Posterior vena cava (tissue), 2 donors: Measurements from ENCODE around the gene CCT2. TPM values are rescaled to one million over a fixed set of nuclear protein-coding genes. Genes with fewer than 3 reads are reported as not detected.
"Not testable (repeated sequence)": the region's sequence is repeated elsewhere in the genome, so short reads cannot be mapped to it uniquely, and the experiment has no call there.

ENCODE experiments used
- DNase-seq: peaks from one replicate; pipeline ENCODE4 v3.0.0-alpha.2; 2020; ENCODE audit warnings: low spot score
- intact Hi-C, 2 donors: fragments of 100-400 bp; cut with DNase I; formaldehyde crosslinking; loops; one replicate each; pipeline versions ENCODE4 v1.14.1 to v1.14.2; 2022 to 2023
- total RNA-seq, 2 donors: library from RNA; stranded (reverse); fragmentation: NEBNext Ultra II Directional; extraction: Animal tissue kit (Norgen Biotek cat#: 25700); gene quantifications; one replicate each; pipeline ENCODE4 v1.2.1, GENCODE V29; 2021
- donor health status: DM: yes; HTN: yes; CAD: no.
- donor health status: DM: yes; HTN: yes; CAD: no.

The CCT2 gene
- total RNA-seq, 2 donors from 2014 or later = 94.3 to 144 TPM

DNA sequence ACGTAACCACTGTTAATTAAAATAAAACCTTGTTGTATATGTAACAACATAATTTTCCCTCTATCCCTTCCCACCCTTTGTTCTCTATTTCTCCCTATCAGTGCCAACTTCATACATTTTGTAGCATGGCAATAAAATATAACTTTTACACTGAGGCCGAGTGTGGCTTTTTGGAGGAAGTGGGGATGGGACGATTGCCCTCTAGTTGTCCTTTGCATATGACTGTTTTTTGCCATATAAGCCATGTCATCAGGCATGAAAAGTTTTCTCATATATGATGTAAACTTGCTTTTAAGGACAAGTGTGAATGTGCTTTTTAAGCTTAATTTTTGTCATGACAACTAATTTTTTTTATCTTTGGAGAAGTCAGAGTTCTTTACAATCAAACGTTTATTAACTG, 6.2 kb upstream of the CCT2 start:
- DNase-seq = no peak
- intact Hi-C loops = loop anchor here (5.0 to 10.0 kb wide), 2 partner anchors 194 to 1698 kb away; no protein-coding TSS in a partner anchor

DNA sequence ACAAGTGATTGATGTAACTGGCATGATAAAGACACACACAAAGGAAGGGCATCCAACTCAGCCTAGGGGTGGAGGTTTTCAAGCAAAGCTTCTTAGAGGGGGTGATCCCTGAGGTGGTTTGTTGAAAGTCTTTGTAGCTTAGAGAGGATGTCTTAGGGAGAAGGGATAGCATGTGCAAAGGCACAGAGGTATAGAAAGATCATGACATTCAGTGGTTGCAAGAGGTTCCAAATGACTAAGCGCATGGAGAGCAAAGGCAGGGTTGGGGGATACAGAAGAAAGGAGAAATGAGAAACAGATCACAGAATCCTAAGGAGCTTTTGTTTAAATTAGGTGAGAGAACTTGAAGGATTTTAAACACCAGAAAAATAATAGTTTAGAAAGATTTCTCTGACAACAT, 5.2 kb upstream of the CCT2 start:
- intact Hi-C loops = no loop called here
- no peak for DNase-seq

DNA sequence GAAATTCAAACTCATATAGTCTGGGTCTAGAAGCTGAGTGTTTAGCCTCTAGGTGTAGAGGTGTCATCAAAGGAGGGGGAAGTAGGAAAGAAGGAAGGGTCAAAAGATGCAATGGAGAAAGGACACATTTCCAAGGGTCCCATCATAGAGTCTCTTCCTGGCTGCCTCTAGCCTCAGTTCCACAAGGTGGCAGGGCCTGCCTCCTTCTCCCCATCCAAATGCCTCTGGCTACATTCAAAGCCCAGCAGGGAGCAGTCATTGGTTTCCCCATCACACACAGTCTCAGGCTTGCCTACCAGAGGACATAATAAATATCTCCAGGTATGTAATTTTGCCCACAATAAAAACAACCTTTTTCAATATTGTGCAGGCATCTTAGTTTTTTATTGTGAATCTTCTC, 2.1 kb upstream of the CCT2 start:
- intact Hi-C loops = no loop called here
- no peak for DNase-seq

DNA sequence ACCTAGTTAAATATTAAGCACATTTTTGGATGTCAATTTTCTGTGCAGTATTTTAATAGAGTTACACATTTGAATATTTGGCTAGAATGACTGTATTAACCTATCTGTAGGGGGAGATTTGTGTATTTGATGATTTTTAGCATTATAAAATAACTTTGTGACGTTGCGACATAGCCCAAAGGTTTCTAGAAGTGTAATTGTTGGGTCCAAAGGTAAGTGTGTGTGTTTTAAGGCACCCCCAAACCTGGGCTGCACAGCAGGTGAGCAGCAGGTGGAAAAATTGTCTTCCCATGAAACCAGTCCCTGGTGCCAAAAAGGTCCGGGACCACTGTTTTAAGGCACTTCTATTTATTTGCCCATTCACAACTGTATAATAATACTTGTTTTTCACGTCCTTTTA, 3.3 kb downstream of the CCT2 start:
- intact Hi-C loops = no loop called here
- DNase-seq = no peak

DNA sequence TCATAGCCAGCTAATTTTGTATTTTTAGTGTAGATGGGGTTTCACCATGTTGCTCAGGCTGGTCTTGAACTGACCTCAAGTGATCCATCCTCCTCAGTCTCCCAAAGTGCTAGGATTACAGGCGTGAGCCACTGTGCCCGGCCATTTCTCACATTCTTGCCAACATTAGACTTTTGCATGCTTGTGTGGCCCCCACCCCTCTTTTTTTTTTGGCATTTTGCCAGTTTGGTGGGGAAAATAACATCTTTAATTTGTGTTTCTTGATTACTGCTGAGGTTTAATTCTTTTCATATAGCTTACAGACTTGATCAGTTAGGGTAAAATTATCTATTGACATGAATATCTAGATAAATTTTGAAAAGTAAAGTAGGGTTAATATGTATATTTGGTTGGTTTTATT, 3.8 kb downstream of the CCT2 start:
- DNase-seq = no peak
- intact Hi-C loops = no loop called here

DNA sequence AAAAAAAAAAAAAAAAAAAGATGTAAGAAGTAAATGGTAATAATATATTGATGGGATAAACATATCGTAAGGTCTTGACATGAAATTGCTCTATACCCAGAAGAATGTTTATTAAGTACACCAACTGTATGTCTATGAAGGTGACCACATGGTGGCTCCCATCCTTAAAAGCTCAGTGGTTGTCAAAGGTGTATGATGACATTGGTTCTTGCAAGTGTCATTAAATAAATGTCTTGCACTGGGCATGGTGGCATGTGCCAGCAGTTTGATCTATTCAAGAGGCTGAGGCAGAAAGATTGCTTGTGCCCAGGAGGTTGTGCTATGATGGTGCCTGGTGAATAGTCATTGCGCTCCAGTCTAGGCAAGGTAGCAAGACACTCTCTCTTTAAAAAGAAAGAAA, 10.4 kb downstream of the CCT2 start:
- no peak for DNase-seq
- intact Hi-C loops = no loop called here

DNA sequence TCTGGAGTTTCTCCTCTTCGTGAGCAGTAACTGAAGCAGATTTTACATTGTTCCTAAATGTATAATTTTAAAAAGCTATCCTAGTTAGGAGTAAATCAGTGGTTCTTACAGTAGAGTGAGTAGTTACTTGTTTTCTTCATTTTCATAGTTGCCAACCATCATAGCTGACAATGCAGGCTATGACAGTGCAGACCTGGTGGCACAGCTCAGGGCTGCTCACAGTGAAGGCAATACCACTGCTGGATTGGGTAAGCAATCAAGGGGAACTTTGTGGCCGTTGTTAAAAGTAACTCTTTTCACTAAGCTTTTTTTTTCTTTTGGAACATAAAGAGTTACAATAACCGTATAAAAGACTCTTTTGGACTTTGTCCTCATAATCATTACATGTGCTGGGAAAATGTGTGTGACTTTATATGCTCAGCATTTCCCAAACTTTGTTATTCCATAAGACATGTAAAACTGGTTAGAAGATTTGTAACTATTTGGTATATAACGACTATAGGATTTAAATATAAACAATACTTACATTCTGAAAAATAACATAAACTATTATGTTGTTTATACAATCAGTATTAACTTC, 13.0 kb downstream of the CCT2 start:
- intact Hi-C loops = no loop called here

DNA sequence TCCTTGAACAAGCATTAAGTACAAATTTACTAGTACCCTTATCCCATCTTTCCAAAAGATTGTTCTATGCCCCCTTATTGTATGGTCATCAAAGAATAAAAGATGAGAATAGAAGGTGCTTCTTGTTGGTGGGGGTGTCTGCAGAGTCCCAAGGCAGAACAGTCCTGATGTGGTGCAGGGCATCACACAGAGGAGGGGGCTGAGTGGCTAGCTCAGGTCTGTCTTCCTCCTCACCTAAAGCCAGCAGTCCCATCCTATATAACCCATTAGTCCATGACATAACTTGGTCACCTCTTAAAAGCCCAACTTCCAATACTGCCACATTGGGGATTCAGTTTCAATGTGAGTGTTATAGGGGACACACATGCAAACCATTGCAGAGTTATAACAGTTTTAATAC, 15.5 kb downstream of the CCT2 start:
- intact Hi-C loops = no loop called here
- DNase-seq = no peak

More for the DNA sequence above, 13.0 kb downstream of the CCT2 start:
- no peak for DNase-seq

DNA sequence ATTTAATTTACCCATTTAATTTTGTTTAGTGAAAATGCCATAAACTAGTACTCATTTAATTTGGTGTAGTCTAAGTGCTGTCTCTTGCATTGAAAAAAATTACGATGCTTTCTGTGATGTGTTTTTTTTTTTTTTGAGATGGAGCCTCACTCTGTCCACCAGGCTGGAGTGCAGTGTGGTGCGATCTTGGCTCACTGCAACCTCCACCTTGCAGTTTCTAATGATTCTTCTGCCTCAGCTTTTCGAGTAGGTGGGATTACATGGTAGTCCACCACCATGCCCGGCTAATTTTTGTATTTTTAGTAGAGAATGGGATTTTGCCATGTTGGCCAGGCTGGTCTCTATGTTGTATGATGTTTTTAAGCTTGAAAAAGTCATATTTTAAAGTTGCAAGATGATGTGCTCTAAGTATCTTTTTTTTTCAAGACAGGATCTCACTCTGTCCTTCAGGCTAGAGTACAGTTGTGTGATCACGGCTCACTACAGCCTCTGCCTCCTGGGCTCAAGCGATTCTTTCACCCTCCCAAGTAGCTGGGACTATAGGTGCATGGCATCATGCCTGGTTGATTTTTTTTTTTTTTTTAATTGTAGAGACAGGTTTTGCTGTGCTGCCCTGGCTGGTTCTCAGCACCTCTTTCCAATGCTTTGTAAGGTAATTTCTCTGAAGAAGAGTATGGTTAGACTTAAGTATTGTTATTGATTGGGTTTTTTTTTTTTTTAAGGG, 16.9 kb downstream of the CCT2 start:
- no peak for DNase-seq
- intact Hi-C loops = no loop called here

DNA sequence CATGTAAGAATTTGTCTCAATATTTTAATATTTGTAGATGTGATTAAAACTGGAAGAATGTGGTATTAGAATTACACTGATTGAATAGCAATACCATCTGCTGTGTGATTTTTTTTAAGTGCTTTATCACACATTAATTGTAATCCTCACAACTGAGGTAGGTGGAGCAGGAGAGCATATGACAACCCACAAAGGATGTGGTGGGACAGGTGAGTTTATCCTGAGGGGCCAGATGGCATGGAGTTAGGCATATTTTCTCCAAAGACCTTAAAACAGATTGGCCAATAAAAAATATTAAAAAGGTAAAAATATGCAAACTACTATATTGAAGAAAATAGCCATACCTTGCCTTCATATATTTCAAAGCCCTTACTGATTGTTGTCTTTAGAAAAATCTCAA, 17.7 kb downstream of the CCT2 start:
- no peak for DNase-seq
- intact Hi-C loops = no loop called here

DNA sequence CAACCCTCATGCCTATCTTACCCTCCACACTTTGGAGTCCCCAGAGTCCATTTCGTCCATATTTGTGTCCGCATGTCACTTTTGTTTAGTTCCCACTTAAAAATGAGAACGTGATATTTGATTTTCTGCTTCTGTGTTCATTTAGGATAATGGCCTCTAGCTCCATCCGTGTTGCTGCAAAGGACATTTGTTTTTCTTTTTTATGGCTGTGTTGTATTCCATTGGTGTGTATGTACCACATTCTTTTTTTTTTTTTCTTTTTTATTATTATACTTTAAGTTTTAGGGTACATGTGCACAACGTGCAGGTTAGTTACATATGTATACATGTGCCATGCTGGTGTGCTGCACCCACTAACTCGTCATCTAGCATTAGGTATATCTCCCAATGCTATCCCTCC, 18.3 kb downstream of the CCT2 start:
- DNase-seq, intact Hi-C loops: not testable (repeated sequence)

DNA sequence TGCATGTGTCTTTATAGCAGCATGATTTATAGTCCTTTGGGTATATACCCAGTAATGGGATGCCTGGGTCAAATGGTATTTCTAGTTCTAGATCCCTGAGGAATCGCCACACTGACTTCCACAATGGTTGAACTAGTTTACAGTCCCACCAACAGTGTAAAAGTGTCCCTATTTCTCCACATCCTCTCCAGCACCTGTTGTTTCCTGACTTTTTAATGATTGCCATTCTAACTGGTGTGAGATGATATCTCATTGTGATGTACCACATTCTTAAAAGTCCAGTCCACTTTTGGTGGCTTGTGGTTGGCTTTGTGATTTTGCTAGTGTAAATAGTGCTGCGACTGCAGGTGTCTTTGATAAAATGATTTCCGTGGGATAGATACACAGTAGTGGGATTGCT, 19.0 kb downstream of the CCT2 start:
- intact Hi-C loops, DNase-seq: not testable (repeated sequence)

DNA sequence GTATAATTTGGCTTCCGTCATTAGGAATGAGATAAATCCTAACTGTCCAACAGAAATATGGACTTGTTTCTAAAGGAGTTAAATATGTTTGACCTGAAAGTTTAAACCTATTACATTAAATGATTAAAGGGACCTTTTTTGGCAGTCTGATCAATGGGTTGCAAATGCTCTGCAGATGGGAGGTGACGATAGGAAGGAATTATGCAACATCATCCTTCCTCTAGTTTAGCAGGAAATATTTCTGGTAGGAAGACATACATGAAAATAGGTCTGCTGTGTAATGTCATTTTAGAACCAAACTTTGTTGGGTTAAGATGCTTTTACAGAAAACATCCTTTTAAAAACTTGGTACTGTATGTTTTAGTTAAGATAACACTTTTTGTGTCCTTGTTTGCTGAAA, 22.9 kb downstream of the CCT2 start:
- intact Hi-C loops = no loop called here
- no peak for DNase-seq

DNA sequence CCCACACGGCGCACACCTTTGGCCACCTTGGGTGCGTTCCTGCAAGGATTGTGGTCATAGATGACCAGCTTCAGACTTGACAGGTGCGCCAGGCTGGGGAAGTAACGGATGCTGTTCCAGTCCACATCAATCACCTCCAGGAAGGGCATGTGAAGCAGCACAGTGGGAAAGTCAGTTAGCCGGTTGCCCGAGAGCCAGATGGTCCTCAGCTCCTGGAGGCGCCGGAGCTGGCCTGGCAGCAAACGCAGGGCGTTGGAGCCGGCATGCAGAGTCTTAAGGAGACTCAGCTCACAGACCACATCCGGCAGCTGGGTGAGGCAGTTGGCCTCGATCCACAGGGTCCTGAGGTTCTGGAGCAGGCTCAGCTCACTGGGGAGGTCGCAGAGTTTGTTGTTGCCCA, 24.9 kb downstream of the CCT2 start:
- intact Hi-C loops = no loop called here
- DNase-seq = no peak

DNA sequence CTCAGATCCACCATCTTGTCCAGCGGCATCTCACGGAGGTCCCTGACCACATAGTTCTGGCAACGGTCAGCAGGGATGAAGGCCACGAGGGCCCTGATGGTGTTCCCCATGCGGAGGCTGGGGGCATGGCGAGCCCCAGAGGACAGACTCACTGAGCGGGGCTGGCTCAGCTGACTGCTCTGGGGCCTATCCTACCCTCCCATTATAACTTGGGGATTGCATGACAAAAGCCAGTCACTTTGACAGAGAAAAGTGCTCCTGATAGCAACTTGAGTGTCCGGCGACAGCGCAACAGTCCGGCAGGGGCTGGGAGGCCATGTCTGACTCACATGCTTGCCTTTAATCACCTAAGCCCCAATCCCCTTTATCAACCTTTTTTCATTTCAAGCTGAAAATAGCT, 25.5 kb downstream of the CCT2 start, which contains the start of gene LRRC10:
Gene LRRC10, minus strand, starts transcription at position 179 of the 400 bp plus-strand sequence. Its CDS starts 69 bp downstream, at position 110.
- intact Hi-C loops = no loop called here
- no peak for DNase-seq

DNA sequence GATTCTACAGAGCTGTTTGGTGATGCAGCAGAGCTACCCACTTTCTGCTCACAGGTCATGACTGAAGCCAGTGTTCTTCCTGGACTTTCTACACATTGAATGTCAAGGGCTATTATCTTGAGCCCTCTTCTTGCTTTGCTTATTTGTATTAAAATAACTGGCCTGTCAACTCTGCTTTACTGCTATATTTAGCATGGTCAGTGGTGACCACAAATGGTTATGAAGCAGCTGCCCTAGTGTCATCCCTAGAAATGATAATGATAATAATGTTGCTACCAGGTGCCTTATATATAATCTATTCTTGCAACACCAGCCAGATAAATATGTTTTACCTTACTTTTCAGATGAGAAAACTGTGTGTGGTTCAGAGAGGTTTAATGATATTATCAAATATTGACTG, 28.1 kb downstream of the CCT2 start:
- no peak for DNase-seq
- intact Hi-C loops = no loop called here

DNA sequence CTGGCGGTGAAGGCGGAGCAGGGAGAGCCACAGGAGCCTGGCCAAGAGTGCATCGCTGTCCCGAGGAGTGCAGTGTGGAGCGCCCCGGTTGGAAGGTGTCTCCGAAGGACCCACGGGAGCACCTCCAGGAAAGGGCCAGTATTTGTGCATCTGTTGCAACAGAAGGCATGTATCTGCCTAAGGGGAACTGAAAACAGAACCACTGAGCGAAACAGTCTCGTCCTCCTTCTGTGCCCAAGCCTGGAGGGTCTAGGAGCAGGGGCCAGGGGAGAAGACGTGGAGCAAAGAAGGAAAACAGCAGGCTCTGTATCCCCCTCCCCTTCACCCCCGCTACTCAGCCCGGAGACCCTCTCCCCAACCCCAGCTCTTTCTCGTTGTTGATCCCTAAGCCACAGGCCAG, 30.8 kb downstream of the CCT2 start:
- DNase-seq = no peak
- intact Hi-C loops = no loop called here

DNA sequence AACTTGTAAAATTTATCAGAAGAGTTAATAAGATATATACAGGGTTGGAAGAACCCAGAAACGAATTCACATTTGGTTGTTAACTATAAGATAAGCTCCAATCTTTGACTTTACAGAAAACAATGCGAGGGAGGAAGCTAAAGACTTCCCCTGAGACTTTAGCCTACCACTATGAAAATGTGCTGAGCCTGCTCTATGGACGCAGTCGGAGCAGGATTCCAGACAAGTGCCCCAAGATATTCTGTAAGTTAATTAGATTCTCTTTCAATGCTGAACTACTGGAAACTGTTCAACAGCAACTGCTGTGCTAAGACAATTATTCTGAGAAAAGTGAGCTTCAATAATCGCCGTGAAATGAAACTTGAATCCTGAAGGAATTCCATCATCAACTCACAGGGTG, 33.8 kb downstream of the CCT2 start:
- no peak for DNase-seq
- intact Hi-C loops = no loop called here

DNA sequence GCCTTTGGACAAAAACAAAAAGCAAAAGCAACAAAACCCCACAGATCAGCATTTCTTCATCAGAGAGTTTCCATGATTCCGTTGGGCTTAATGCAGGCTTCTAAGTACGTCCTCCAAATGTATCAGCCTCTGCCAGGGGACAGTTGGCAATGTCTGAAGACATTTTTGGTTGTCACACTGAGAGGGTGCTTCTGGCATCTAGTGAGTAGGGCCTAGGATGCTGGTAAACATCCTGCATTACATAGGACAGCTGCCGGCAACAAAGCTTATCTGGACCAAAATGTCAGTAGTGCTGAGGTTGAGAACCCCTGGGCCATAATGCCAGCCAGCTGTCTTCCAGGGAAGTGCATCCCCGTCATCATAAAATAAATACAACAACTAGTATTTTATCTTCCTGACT, 34.8 kb downstream of the CCT2 start:
- no peak for DNase-seq
- intact Hi-C loops = no loop called here

DNA sequence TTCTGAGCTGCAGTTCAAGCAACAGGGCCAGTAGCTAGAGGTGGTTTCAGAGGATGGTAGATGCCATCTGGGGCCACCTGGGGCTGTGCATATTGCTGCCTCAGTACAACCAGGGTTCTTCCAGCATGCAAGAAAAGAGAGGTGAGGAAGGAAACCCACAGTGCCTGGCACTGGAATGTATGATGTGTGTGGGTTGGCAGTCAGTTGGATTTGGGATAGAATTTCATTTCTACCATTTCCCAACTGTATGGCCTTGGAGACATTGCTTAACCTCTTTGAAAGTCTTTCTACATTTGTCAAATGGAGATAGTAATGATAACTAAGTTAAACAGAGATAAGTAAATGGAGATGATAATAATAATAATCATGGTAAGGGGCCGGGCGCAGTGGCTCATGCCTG, 35.7 kb downstream of the CCT2 start:
- intact Hi-C loops = no loop called here
- DNase-seq = no peak

DNA sequence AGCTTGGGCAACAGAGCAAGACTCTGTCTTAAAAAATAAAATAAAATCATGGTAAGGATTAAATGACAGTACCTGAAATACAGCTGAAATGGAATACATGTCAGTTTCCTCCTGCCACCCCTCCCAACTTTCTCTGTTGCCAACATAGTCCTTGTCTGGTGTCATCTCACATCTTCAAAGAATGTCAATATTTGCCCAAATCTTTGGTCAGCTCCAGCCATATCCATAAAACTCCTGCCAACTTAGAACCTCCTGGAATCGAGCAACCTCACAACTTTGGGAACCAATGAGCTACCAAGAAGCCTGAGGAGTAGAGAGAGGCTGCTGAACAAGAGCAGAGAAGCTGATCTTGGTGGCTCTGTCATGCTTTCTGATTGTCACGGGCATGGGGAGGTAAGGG, 36.3 kb downstream of the CCT2 start:
- intact Hi-C loops = no loop called here
- no peak for DNase-seq
